Glomerular visceral epithelial cell (primary cell): Measurements from ENCODE around the gene SPATA2L.

Source experiments
- DNase-seq: peaks from one replicate; pipeline ENCODE4 v3.0.0-alpha.2; 2016; ENCODE audit errors: extremely low spot score

Gene SPATA2L

DNA sequence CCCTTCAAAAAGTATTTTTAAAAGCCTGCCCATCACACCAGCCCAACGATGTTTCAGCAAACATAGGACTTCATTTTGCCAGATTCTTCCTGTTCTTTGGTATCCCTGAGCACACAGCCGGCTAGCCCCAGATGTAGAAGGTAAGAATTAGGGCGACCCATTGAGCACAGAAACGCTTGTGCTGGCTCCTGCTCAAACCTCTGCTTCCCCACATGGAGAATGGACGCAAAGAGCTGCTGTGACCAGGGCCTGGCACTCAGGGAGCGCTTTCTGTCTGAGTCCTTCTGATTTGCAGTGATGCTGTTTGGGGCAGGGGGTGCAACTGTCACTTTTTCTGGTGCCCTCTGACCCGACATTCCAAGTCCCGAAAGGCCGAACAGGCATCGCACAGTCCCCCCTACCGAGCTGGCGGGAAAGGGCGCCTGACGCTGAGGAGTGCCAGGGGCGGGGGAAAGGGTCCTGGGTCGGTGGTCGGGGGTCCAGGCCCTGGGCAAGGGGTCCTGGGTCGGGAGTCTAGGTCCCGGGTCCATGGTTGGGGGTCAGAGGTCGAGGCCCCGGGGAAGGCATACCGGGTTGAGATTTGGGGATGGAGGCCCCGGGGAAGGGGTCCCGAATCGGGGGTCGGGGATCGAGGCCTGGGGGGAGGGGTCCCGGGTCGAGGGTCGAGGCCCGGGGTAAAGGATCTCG is 44.9 kb downstream of the SPATA2L start:
- DNase-seq = no peak

DNA sequence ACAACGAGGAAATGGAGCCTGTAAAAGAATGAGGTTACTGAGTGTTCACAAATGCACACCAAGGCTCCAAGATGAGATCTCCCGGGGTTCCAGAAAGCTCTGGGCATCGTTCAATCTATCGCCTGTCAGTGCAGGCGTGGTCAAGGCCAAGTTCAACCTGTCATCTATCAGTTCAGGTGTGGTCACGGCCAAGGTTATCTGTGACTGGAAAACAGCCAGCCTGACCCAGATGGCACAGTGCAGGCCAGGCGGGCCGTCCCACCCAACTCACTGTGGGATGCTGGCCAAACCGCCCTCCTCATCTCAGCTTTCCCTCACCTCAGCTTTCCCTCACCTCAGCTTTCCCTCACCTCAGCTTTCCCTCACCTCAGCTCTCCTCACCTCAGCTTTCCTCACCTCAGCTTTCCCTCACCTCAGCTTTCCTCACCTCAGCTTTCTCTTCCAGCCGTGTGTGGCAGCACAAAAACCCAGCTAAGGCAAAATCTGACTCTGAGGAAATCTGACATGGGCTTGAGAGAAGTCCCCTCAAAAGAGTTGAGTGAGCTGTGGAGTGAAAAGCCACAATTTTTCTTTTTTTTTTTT is 46.4 kb downstream of the SPATA2L start:
- DNase-seq = no peak

DNA sequence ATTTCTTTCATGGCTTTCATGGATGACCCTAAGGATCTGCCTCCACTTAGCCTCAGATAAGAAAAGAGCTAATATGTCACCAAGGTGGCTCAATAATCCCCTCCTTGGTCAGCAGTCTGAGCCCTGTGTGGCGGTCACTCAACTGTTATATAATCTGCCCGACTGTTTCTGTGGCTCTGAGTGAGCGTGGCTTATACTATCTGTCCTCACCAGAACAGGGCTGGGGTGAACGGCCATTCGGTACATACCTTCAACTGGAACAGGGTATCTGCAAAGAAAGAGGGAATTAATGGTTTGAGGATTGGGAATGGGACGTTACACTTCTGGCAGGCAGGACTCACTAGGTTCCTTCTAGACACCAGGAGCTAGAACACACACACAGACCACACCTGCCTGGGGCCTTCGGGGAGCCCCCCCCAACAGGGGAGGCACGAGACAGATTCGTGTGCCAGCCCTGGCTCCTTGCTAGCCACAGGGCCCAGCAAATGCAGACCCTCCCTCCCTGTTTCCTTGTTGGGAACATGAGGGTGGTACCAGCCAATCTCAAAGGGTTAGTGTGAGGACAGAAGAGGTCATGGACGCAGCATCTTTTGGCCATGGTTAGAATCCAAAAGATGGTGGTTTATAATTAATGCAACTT is 47.7 kb downstream of the SPATA2L start:
- no peak for DNase-seq

DNA sequence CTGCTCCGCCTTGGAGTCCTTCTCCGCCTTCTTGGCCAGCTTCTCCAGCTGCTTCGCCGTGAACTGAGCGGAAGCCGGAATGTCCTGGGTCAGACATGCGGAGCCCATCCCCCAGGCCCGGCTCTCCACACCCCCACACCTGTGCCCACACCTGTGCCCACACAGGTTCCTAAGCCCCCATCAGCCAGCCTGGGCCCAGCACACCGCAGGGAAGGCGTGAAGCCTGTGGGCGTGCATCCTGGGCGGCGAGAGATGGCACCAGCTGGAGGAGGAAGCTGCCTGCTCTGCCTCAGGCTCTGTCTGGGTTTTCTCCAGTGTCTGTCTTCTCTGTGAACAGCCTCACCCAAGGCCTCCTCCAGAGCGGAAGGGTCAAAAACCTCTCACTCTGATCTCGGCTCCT is 49.9 kb downstream of the SPATA2L start:
- no peak for DNase-seq

DNA sequence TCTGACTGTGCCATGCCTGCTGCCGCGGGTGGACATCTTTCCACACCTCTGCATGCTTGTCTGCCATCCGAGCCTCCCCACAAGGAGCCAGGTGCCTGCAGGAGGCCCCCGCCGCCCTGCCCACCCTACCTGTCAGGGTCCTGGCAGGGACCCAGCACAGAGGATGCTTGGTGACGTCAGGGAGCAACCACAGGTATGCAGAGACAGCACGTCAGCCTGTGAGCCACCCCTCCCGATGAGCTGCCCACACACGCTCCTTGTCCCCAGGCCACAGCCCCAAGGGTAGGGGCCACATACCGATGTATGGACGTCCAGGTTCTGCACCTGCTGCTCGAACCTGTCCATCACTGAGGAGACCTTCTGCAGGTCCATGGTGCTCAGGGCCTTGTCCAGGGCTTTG is 54.6 kb downstream of the SPATA2L start:
- no peak for DNase-seq
